K562 (cell line): Measurements from ENCODE around the gene PTGFR. TPM values are rescaled to one million over a fixed set of nuclear protein-coding genes. Genes with fewer than 3 reads are reported as not detected.

Source experiments
- ATAC-seq: fragments of 200-7000 bp; cut with Tn5 transposase; 3 replicates; pipeline ENCODE4 v1.9.1; 2020; ENCODE audit warnings: moderate library complexity
- BruUV-seq: library from RNA; stranded (reverse); fragments of 400-500 nt; replicated peaks from 2 replicates; lab custom pipeline; 2021; lab: Mats Ljungman, UMichigan
- CTCF ChIA-PET: fragments of 300-600 bp; formaldehyde crosslinking; extraction: SDS; loops from one replicate; lab custom pipeline; 2021; ENCODE audit warnings: low intra/inter-chr PET ratio; lab: Yijun Ruan, JAX
- POLR2A ChIA-PET: fragments of 300-600, 350-650 bp; sonication (Branson Sonifier 250); formaldehyde crosslinking; extraction: SDS; loops from one replicate; lab custom pipeline; 2021; ENCODE audit warnings: antibody characterized with exemption, inconsistent platforms; lab: Yijun Ruan, JAX
- DNase-seq, 4 experiments: peaks; one replicate each; pipeline versions ENCODE4 v3.0.0 to v3.0.0-alpha.2; 2011 to 2018; ENCODE audit warnings: low spot score in 3 of 4, mixed read lengths in 3 of 4; ENCODE audit errors: extremely low read depth in 1 of 4
- FAIRE-seq: peaks from 2 replicates; lab custom pipeline; 2011; peaks lifted over from hg19 to GRCh38; lab: Jason Lieb, UNC
- H2AFZ ChIP-seq: 2 replicates; pipeline ENCODE4 v1.6.0; 2011; ENCODE audit warnings: low read depth, low read length, control low read depth, inconsistent platforms
- H3K27ac ChIP-seq: fragments of 200-600 bp; 3 replicates; pipeline ENCODE4 v1.8.0; 2011; ENCODE audit warnings: low read depth, mild to moderate bottlenecking, control low read depth, inconsistent platforms, low read length, moderate library complexity, mixed read lengths; ENCODE audit errors: extremely low read depth
- H3K27me3 ChIP-seq, 2 experiments: fragments of 300-600 bp in 1 of 2; 2 replicates in 1 of 2; 3 replicates in 1 of 2; pipeline versions ENCODE4 v1.6.0 to v1.8.0; 2011; ENCODE audit warnings: inconsistent platforms in 2 of 2, low read length in 2 of 2, mild to moderate bottlenecking in 1 of 2, mixed read lengths in 1 of 2, moderate library complexity in 1 of 2; ENCODE audit not compliant: control insufficient read depth in 2 of 2, insufficient read depth in 2 of 2
- H3K36me3 ChIP-seq: fragments of 300-600 bp; 3 replicates; pipeline ENCODE4 v1.8.0; 2011; ENCODE audit warnings: mild to moderate bottlenecking, low read length, inconsistent platforms; ENCODE audit not compliant: control insufficient read depth, insufficient read depth
- H3K4me1 ChIP-seq, 2 experiments: fragments of 200-600 bp in 1 of 2; replicated peaks in 1 of 2; 2 replicates in 1 of 2; 3 replicates in 1 of 2; pipeline versions ENCODE4 v1.5.1 to v1.8.0; 2011; ENCODE audit warnings: inconsistent platforms in 2 of 2, low read length in 2 of 2, mild to moderate bottlenecking in 1 of 2, mixed read lengths in 1 of 2, moderate library complexity in 1 of 2; ENCODE audit not compliant: control insufficient read depth in 2 of 2, insufficient read depth in 2 of 2
- H3K4me2 ChIP-seq: 2 replicates; pipeline ENCODE4 v1.6.1; 2011; ENCODE audit warnings: low read length, control low read depth, inconsistent platforms, mixed read lengths; ENCODE audit not compliant: insufficient read depth
- H3K4me3 ChIP-seq: fragments of 200-600 bp; sonication (generic), shearing (Covaris generic); 2 replicates; pipeline ENCODE4 v1.5.1; 2016; ENCODE audit warnings: control low read depth, inconsistent platforms
- H3K79me2 ChIP-seq: fragments of 200-600 bp; 3 replicates; pipeline ENCODE4 v1.8.0; 2011; ENCODE audit warnings: low read length, inconsistent platforms; ENCODE audit not compliant: control insufficient read depth, insufficient read depth
- H3K9ac ChIP-seq, 2 experiments: 2 replicates each; pipeline versions ENCODE4 v1.6.0 to v1.6.1; 2011; ENCODE audit warnings: low read depth in 2 of 2, low read length in 2 of 2, control low read depth in 1 of 2, inconsistent platforms in 1 of 2, mild to moderate bottlenecking in 1 of 2, mixed read lengths in 1 of 2; ENCODE audit not compliant: insufficient read depth in 1 of 2
- H3K9me1 ChIP-seq: one replicate; pipeline ENCODE4 v1.6.0; 2011; ENCODE audit warnings: inconsistent platforms, mild to moderate bottlenecking, low read length, moderate library complexity; ENCODE audit not compliant: control insufficient read depth, insufficient read depth
- H3K9me3 ChIP-seq: replicated peaks from 2 replicates; pipeline ENCODE4 v1.5.1; 2011; ENCODE audit warnings: low read depth, low read length, inconsistent platforms; ENCODE audit not compliant: control insufficient read depth, insufficient read depth
- H4K20me1 ChIP-seq: replicated peaks from 2 replicates; pipeline ENCODE4 v1.6.1; 2011; ENCODE audit warnings: low read length, inconsistent platforms, mixed read lengths; ENCODE audit not compliant: control insufficient read depth, insufficient read depth
- CGGBP1 ChIP-seq: fragments of 250-450 bp; sonication (Bioruptor Pico); IDR thresholded peaks from 2 replicates; pipeline ENCODE4 v1.9.0; 2021; ENCODE audit warnings: mild to moderate bottlenecking
- CREM ChIP-seq: IDR thresholded peaks from 2 replicates; pipeline ENCODE4 v1.6.1; 2014; ENCODE audit warnings: antibody characterized with exemption, low read depth
- CUX1 ChIP-seq: fragments of 200-800 bp; sonication (Bioruptor generic); IDR thresholded peaks from 2 replicates; pipeline ENCODE4 v1.6.1; 2016; ENCODE audit warnings: missing genetic modification characterization, missing compliant biosample characterization
- E2F4 ChIP-seq: sonication (generic); formaldehyde crosslinking; IDR thresholded peaks from 2 replicates; pipeline ENCODE4 v1.8.0; 2022; ENCODE audit warnings: mild to moderate bottlenecking, low read depth, missing genetic modification reagents
- ELF4 ChIP-seq: fragments of 450-650 bp; formaldehyde crosslinking; IDR thresholded peaks from 2 replicates; pipeline ENCODE4 v1.4.0; 2022; ENCODE audit warnings: missing genetic modification characterization
- FOXA1 ChIP-seq: fragments of 450-650 bp; IDR thresholded peaks from 2 replicates; pipeline ENCODE4 v1.6.1; 2016; ENCODE audit warnings: mild to moderate bottlenecking, borderline replicate concordance
- MXD1 ChIP-seq: fragments of 250-450 bp; sonication (Bioruptor Pico); IDR thresholded peaks from 2 replicates; pipeline ENCODE4 v1.8.0; 2021; ENCODE audit warnings: borderline replicate concordance, mild to moderate bottlenecking, moderate library complexity; ENCODE audit not compliant: poor library complexity, severe bottlenecking
- NFE2L1 ChIP-seq: fragments of 450-650 bp; IDR thresholded peaks from 2 replicates; pipeline ENCODE4 v1.6.1; 2016; ENCODE audit warnings: missing genetic modification characterization, low read depth, mild to moderate bottlenecking, missing compliant biosample characterization, moderate library complexity, borderline replicate concordance
- POLR3A ChIP-seq: IDR thresholded peaks from 2 replicates; pipeline ENCODE4 v1.6.1; 2011; ENCODE audit warnings: borderline replicate concordance, mild to moderate bottlenecking, moderate library complexity; ENCODE audit not compliant: insufficient read length, insufficient read depth; ENCODE audit errors: extremely low read depth
- TBP ChIP-seq: optimal IDR thresholded peaks from 2 replicates; pipeline ENCODE3; 2011; ENCODE audit warnings: low read depth, low read length, improper control_type of control experiment
- THAP12 ChIP-seq: fragments of 250-450 bp; sonication (Bioruptor Pico); IDR thresholded peaks from 2 replicates; pipeline ENCODE4 v1.9.0; 2021; ENCODE audit warnings: mild to moderate bottlenecking, inconsistent platforms
- ZC3H11A ChIP-seq: IDR thresholded peaks from 2 replicates; pipeline ENCODE4 v1.6.1; 2012; ENCODE audit warnings: low read depth, low read length, improper control_type of control experiment
- ZNF696 ChIP-seq: fragments of 250-450 bp; sonication (Bioruptor Pico); conservative IDR thresholded peaks from 2 replicates; pipeline ENCODE4 v1.4.0; 2020; ENCODE audit warnings: mild to moderate bottlenecking, moderate library complexity
- WGBS: fragments of 100-300 bp; shearing (Covaris generic); methylation state at CpG from one replicate; pipeline ENCODE4 v1.1.6; 2016; ENCODE audit warnings: low coverage, mixed read lengths; ENCODE audit not compliant: insufficient coverage; ENCODE audit errors: missing lambda C conversion rate; 5-methylcytosine and 5-hydroxymethylcytosine counted together
- in situ Hi-C: fragments of 300-500 bp; cut with MboI; formaldehyde crosslinking; loops from 4 replicates; pipeline ENCODE4 v1.15.0; 2018; ENCODE audit warnings: inconsistent platforms, mixed read lengths
- intact Hi-C: fragments of 100-400 bp; cut with micrococcal nuclease; formaldehyde crosslinking; loops from 2 replicates; pipeline ENCODE4 v1.14.2; 2022
- polyA plus RNA-seq, 8 experiments: library from polyadenylated mRNA; depleted of rRNA in 4 of 8; stranded (reverse) in 5 of 8; unstranded in 3 of 8; fragments of >200 nt; fragmentation: Nextera tagmentation in 2 of 8; fragmentation: Illumina TruSeq in 1 of 8; extraction: Ambion mirVana in 2 of 8; extraction: Trizol in 1 of 8; gene quantifications; 2 replicates each; pipeline versions ENCODE4 v1.2.1 to v1.2.3, GENCODE V29; 2011 to 2014; ENCODE audit warnings: inconsistent platforms in 1 of 8, missing spikeins in 1 of 8
- total RNA-seq, 7 experiments: library from RNA; depleted of rRNA in 6 of 7; stranded (reverse); fragments of >200 nt in 6 of 7; fragmentation: Illumina TruSeq in 2 of 7; extraction: Trizol in 2 of 7; gene quantifications; 2 replicates each; pipeline versions ENCODE4 v1.2.1 to v1.2.3, GENCODE V29; 2011 to 2021; ENCODE audit warnings: low replicate concordance in 1 of 7

The PTGFR gene
- total and polyA plus RNA-seq, 9 of the 15 experiments (the other 6 are each of a cell fraction or from before 2014, with no cell fraction given): 0.04 TPM; not detected in 8

- in situ Hi-C loops (no loop called here), intact Hi-C loops (no loop called here)
- H2AFZ ChIP-seq: no peak overlapping the region
- no peaks in the 10 kb centered on the region for H3K9me3 ChIP-seq
- H3K4me2 ChIP-seq: no peak overlapping the region
- no peak overlapping the region for H3K27ac ChIP-seq
- ChIA-PET CTCF (no interaction called here), POLR2A (no interaction called here)
- ATAC-seq (no peak), DNase-seq (no peak), FAIRE-seq (no peak)
- no peaks in the 10 kb centered on the region for H3K4me1 ChIP-seq
- H3K79me2 ChIP-seq: no peaks in the 10 kb centered on the region
- 0% methylated on average over 2 of the region's 2 CpGs for WGBS
- no peak overlapping the region for H3K9ac ChIP-seq
- no peak overlapping the region for H3K4me3 ChIP-seq
- H4K20me1 ChIP-seq: no peaks in the 10 kb centered on the region
- BruUV-seq: no TSS peak
- no peaks in the 10 kb centered on the region for H3K27me3 ChIP-seq
- H3K9me1 ChIP-seq: no peaks in the 10 kb centered on the region
- H3K36me3 ChIP-seq: no peaks in the 10 kb centered on the region
- TF ChIP-seq CUX1 (CRISPR knock-in tag): no peak
- TF ChIP-seq FOXA1: no peak
- no peak for TF ChIP-seq ELF4 (CRISPR knock-in tag)
- no peak for TF ChIP-seq CREM
- TF ChIP-seq CGGBP1 (CRISPR knock-in tag): no peak
- TF ChIP-seq E2F4: no peak
- no peak for TF ChIP-seq POLR3A
- no peak for TF ChIP-seq TBP
- TF ChIP-seq NFE2L1 (tag): no peak
- TF ChIP-seq MXD1: no peak
- TF ChIP-seq ZC3H11A: no peak
- TF ChIP-seq ZNF696 (CRISPR knock-in tag): no peak
- TF ChIP-seq THAP12 (CRISPR knock-in tag): no peak
These were observed 71.1 kb downstream of the PTGFR start for GRCh38 chr1:78561856-78562255.
